Fibroblast of lung (primary cell): Measurements from ENCODE around the gene HPN.

Source experiments
- CTCF ChIP-seq, 2 donors: IDR thresholded peaks in 1 of 2; conservative IDR thresholded peaks in 1 of 2; 1 replicate in 1 of 2; 2 replicates in 1 of 2; pipeline ENCODE4 v1.5.1; 2011 to 2012; ENCODE audit warnings: low read length in 2 of 2, control low read depth in 1 of 2, inconsistent platforms in 1 of 2, low read depth in 1 of 2, mild to moderate bottlenecking in 1 of 2
- EZH2 ChIP-seq: IDR thresholded peaks from 2 replicates; pipeline ENCODE4 v1.5.1; 2012; ENCODE audit warnings: low read length, control low read depth, mild to moderate bottlenecking; ENCODE audit errors: missing control alignments

GRCh38 chr19:35024095-35024494, 17.4 kb upstream of the HPN start:
- TF ChIP-seq CTCF (conservative IDR thresholded peaks at IDR 0.05 in 1 of 2, IDR thresholded peaks at IDR 0.05 in 1 of 2; ENCODE audit: low read depth in 1 of 2, low read length in 2 of 2) (no peak), EZH2 (no peak)
